ENCODE measurements around the gene SMC3.

DNA sequence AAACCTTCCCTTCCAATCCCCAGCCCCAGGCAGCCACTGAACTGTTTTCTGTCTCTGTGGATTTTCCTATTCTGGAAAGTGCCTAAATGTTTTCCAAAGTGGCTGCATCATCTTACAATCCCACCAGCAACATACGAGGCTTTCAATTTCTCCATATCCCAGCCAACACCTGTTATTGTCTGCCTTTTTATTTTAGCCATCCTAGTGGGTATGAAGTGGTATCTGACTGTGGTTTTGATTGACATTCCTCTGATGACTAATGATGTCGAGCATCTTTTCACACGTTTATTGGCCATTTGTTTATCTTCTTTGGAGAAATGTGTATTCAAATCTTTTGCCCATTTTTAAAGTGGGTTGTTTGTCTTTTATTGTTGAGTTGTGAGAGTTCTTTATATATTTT, 6.2 kb upstream of the SMC3 start:
- TF ChIP-seq, protein P1, sequence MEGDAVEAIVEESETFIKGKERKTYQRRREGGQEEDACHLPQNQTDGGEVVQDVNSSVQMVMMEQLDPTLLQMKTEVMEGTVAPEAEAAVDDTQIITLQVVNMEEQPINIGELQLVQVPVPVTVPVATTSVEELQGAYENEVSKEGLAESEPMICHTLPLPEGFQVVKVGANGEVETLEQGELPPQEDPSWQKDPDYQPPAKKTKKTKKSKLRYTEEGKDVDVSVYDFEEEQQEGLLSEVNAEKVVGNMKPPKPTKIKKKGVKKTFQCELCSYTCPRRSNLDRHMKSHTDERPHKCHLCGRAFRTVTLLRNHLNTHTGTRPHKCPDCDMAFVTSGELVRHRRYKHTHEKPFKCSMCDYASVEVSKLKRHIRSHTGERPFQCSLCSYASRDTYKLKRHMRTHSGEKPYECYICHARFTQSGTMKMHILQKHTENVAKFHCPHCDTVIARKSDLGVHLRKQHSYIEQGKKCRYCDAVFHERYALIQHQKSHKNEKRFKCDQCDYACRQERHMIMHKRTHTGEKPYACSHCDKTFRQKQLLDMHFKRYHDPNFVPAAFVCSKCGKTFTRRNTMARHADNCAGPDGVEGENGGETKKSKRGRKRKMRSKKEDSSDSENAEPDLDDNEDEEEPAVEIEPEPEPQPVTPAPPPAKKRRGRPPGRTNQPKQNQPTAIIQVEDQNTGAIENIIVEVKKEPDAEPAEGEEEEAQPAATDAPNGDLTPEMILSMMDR (IDR thresholded peaks at IDR 0.05), result no peak
- no peak for TF ChIP-seq EP300 (IDR thresholded peaks at IDR 0.05)
